Motor neuron (in vitro differentiated cells): ENCODE data around the gene NHERF1. TPM values are rescaled to one million over a fixed set of nuclear protein-coding genes. Genes with fewer than 3 reads are reported as not detected.

ENCODE experiments used
- ATAC-seq, 8 experiments: fragments of 200-7000 bp; cut with Tn5 transposase; replicated peaks in 6 of 8; 2 replicates each; pipeline ENCODE4 v1.8.0; 2021; ENCODE audit warnings: mild to moderate bottlenecking in 8 of 8, moderate library complexity in 8 of 8
- H3K27ac ChIP-seq, 2 donors: fragments of 250-450 bp; sonication (Bioruptor Pico); 2 replicates each; pipeline ENCODE4 v1.9.0; 2021; ENCODE audit warnings: antibody characterized with exemption in 2 of 2, mild to moderate bottlenecking in 2 of 2, moderate library complexity in 1 of 2
- H3K4me1 ChIP-seq, 2 donors: fragments of 250-450 bp; sonication (Bioruptor Pico); replicated peaks in 1 of 2; 2 replicates each; pipeline ENCODE4 v1.6.1; 2021; ENCODE audit warnings: antibody characterized with exemption in 2 of 2, mild to moderate bottlenecking in 2 of 2, moderate library complexity in 1 of 2
- H3K4me3 ChIP-seq, 5 donors: fragments of 250-450 bp; sonication (Bioruptor Pico); 2 replicates each; pipeline ENCODE4 v1.9.0; 2021; ENCODE audit warnings: antibody characterized with exemption in 5 of 5, mild to moderate bottlenecking in 5 of 5, moderate library complexity in 4 of 5
- WGBS, 10 experiments: fragments of 450-650 bp; shearing (Covaris generic); methylation state at CpG; one replicate each; pipeline ENCODE4 v1.0.0; 2022; 5-methylcytosine and 5-hydroxymethylcytosine counted together
- in situ Hi-C, 9 experiments: fragments of 400-800 bp; cut with MboI; loops; one replicate each; pipeline ENCODE4 v1.15.0; 2021; ENCODE audit warnings: low sequenced_read_pairs in 9 of 9, low pct_unique_long_range_greater_than_20kb in 2 of 9; ENCODE audit not compliant: unreplicated experiment in 9 of 9
- total RNA-seq, 8 experiments: library from RNA; unstranded; fragments of 300-600 nt; gene quantifications; 2 replicates each; pipeline versions ENCODE4 v1.2.3 to v1.2.4, GENCODE V29; 2022

The NHERF1 gene
- total RNA-seq, 8 experiments from 2014 or later, result 2.9 to 35.4 (median 12.9) TPM

- WGBS, 10 experiments, result 0 to 92% (median 83%) methylated on average over 1 to 6 of the region's 6 CpGs; no CpG with 5 or more reads in 4 of the 10 experiments
- peaks cover 15 to 17% of the 10 kb centered on the region in 2 donors for H3K4me1 ChIP-seq
- in situ Hi-C loops, result loop anchor here in 1 of 9 experiments (25.0 kb wide), 1 partner anchor 88 kb away; the partner anchor contains the start of genes FDXR and GRIN2C
- no peak overlapping the region for H3K27ac ChIP-seq
- H3K4me3 ChIP-seq, result no peak overlapping the region
- no peak for ATAC-seq
These were observed 25.5 kb downstream of the NHERF1 start for GRCh38 chr17:74773871-74774286.

- peak in 2 of 8 experiments; percentile 9 to 13 for ATAC-seq
- H3K4me3 ChIP-seq, result peak overlapping the region; percentile 64 to 87 (median 80)
- H3K27ac ChIP-seq, result peak overlapping the region; percentile 80 to 86
- in situ Hi-C loops, result no loop called here
- WGBS, 10 experiments, result 0 to 80% (median 28%) methylated on average over 1 to 10 of the region's 12 CpGs; no CpG with 5 or more reads in 4 of the 10 experiments
- H3K4me1 ChIP-seq, result peaks cover 15 to 17% of the 10 kb centered on the region in 2 donors
These were observed 27.1 kb downstream of the NHERF1 start for GRCh38 chr17:74775409-74776043.

GRCh38 chr17:74776044-74776962, 27.9 kb downstream of the NHERF1 start, which contains the start of gene NAT9:
TSS of gene NAT9 (minus strand) at chr17:74776345. CDS start at chr17:74775698, 647 bp downstream.
- WGBS, 10 experiments, result 0% methylated on average over 3 to 9 of the region's 64 CpGs; no CpG with 5 or more reads in 7 of the 10 experiments
- Histone ChIP-seq H3K4me3 (peak within 1 kb of the TSS; percentile 64 to 87 (median 80)), H3K27ac (peak within 1 kb of the TSS; percentile 80 to 86), H3K4me1 (peaks cover 15 to 17% of the 10 kb centered on the region in 2 donors)
- in situ Hi-C loops, result no loop called here
- ATAC-seq, result peak; percentile 88 to 95 (median 92)

GRCh38 chr17:74776990-74777389, 28.6 kb downstream of the NHERF1 start:
- peak in 1 of 8 experiments; percentile 4 for ATAC-seq
- peak overlapping the region; percentile 64 to 87 (median 80) for H3K4me3 ChIP-seq
- peaks cover 15 to 17% of the 10 kb centered on the region in 2 donors for H3K4me1 ChIP-seq
- H3K27ac ChIP-seq, result peak overlapping the region in 1 of 2 donors; percentile 72
- WGBS, 10 experiments, result 0 to 51% (median 37%) methylated on average over 2 to 6 of the region's 10 CpGs; no CpG with 5 or more reads in 2 of the 10 experiments
- in situ Hi-C loops, result no loop called here

GRCh38 chr17:74777901-74778515, 29.6 kb downstream of the NHERF1 start:
- in situ Hi-C loops, result no loop called here
- H3K27ac ChIP-seq, result no peak overlapping the region
- H3K4me1 ChIP-seq, result peaks cover 15 to 17% of the 10 kb centered on the region in 2 donors
- no peak for ATAC-seq
- no peak overlapping the region for H3K4me3 ChIP-seq
- 62 to 100% (median 95%) methylated on average over 1 to 6 of the region's 6 CpGs; no CpG with 5 or more reads in 1 of the 10 experiments for WGBS, 10 experiments

- no peak for ATAC-seq
- no peak overlapping the region for H3K4me3 ChIP-seq
- H3K4me1 ChIP-seq, result peaks cover 17% of the 10 kb centered on the region in 2 donors
- WGBS, 10 experiments, result 17 to 78% (median 56%) methylated on average over 1 to 5 of the region's 5 CpGs; no CpG with 5 or more reads in 3 of the 10 experiments
- H3K27ac ChIP-seq, result no peak overlapping the region
- in situ Hi-C loops, result no loop called here
These were observed 30.5 kb downstream of the NHERF1 start for GRCh38 chr17:74778960-74779359.

- Histone ChIP-seq H3K4me1 (peaks cover 21 to 23% of the 10 kb centered on the region in 2 donors), H3K27ac (no peak overlapping the region), H3K4me3 (no peak overlapping the region)
- no peak for ATAC-seq
- WGBS, 10 experiments, result 14 to 100% (median 77%) methylated on average over 1 to 7 of the region's 8 CpGs; no CpG with 5 or more reads in 1 of the 10 experiments
- in situ Hi-C loops, result no loop called here
These were observed 31.1 kb downstream of the NHERF1 start for GRCh38 chr17:74779501-74779900.

- ATAC-seq, result no peak
- no peak overlapping the region for H3K4me3 ChIP-seq
- in situ Hi-C loops, result no loop called here
- no peak overlapping the region for H3K27ac ChIP-seq
- WGBS, 10 experiments, result 17 to 96% (median 74%) methylated on average over 1 to 6 of the region's 11 CpGs; no CpG with 5 or more reads in 2 of the 10 experiments
- H3K4me1 ChIP-seq, result peaks cover 19 to 22% of the 10 kb centered on the region in 2 donors
These were observed 31.5 kb downstream of the NHERF1 start for GRCh38 chr17:74779948-74780400.

GRCh38 chr17:74780443-74781238, 32.2 kb downstream of the NHERF1 start:
- peak in 2 of 8 experiments; percentile 2 to 5 for ATAC-seq
- no peak overlapping the region for H3K27ac ChIP-seq
- in situ Hi-C loops, result no loop called here
- no peak overlapping the region for H3K4me3 ChIP-seq
- WGBS, 10 experiments, result 39 to 95% (median 74%) methylated on average over 1 to 6 of the region's 7 CpGs; no CpG with 5 or more reads in 1 of the 10 experiments
- H3K4me1 ChIP-seq, result peaks cover 13 to 17% of the 10 kb centered on the region in 2 donors

GRCh38 chr17:74782571-74782970, 34.1 kb downstream of the NHERF1 start:
- no peak for ATAC-seq
- Histone ChIP-seq H3K4me3 (no peak overlapping the region), H3K27ac (no peak overlapping the region), H3K4me1 (peaks cover 6 to 10% of the 10 kb centered on the region in 2 donors)
- in situ Hi-C loops, result no loop called here
- WGBS, 10 experiments, result 90 to 98% (median 94%) methylated on average over 2 to 5 of the region's 5 CpGs; no CpG with 5 or more reads in 5 of the 10 experiments

GRCh38 chr17:74784125-74784810, 35.8 kb downstream of the NHERF1 start:
- peak in 4 of 8 experiments; percentile 51 to 62 (median 52) for ATAC-seq
- 46 to 92% (median 66%) methylated on average over 1 to 4 of the region's 5 CpGs for WGBS, 10 experiments
- H3K27ac ChIP-seq, result no peak overlapping the region
- H3K4me1 ChIP-seq, result peaks cover 5 to 10% of the 10 kb centered on the region in 2 donors
- in situ Hi-C loops, result no loop called here
- H3K4me3 ChIP-seq, result no peak overlapping the region
